Measurements from ENCODE around the gene TRPC4AP. TPM values are rescaled to one million over a fixed set of nuclear protein-coding genes. Genes with fewer than 3 reads are reported as not detected.
A peak's percentile ranks its signal among the peaks of the same experiment; 100 is the strongest.

TRPC4AP gene
- total and polyA plus RNA-seq, 2 donors, result 24.6 to 57.3 TPM

DNA sequence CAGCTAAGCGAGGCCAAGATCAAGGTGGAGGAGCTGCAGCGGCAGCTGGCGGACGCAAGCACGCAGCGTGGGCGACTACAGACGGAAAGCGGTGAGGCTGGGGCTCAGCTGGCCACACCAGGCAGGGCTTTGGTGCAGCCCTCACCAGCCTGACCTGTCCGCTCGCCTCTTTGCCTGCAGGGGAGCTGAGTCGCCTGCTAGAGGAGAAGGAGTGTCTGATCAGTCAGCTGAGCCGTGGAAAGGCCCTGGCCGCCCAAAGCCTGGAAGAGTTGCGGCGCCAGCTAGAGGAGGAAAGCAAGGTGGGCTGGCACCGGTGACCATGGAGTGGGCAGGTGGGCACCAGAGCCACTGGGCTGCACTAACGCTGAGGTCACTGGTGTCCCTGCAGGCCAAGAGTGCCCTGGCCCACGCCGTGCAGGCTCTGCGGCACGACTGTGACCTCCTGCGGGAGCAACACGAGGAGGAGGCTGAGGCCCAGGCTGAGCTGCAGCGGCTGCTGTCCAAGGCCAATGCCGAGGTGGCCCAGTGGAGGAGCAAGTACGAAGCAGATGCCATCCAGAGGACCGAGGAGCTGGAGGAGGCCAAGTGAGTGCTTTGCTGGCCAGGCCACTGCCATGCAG is 94.2 kb downstream of the TRPC4AP start:
- no peaks in the 10 kb centered on the region for H3K27me3 ChIP-seq (ENCODE audit: control insufficient read depth in 2 of 2, insufficient read depth in 1 of 2, low read length in 1 of 2)
- no peak for DNase-seq (ENCODE audit: low read depth in 6 of 9, low spot score in 9 of 9)
- H3K27ac ChIP-seq (ENCODE audit: low read depth in 1 of 2, low read length in 1 of 2), result no peak overlapping the region
- H3K4me1 ChIP-seq (ENCODE audit: control insufficient read depth in 2 of 2, insufficient read depth in 2 of 2, low read length in 2 of 2), result peaks cover 0 to 24% of the 10 kb centered on the region in 2 donors
- H3K4me3 ChIP-seq (ENCODE audit: low read length in 2 of 2), result no peak overlapping the region
- H3K9me3 ChIP-seq (ENCODE audit: control insufficient read depth in 2 of 2, insufficient read depth in 1 of 2, low read length in 1 of 2), result peaks cover 0 to 23% of the 10 kb centered on the region in 2 donors
- peaks cover 78 to 96% of the 10 kb centered on the region in 2 donors for H3K36me3 ChIP-seq (ENCODE audit: control insufficient read depth in 2 of 2, insufficient read depth in 2 of 2, low read length in 1 of 2)
- 95% methylated on average over 28 of the region's 28 CpGs for WGBS

DNA sequence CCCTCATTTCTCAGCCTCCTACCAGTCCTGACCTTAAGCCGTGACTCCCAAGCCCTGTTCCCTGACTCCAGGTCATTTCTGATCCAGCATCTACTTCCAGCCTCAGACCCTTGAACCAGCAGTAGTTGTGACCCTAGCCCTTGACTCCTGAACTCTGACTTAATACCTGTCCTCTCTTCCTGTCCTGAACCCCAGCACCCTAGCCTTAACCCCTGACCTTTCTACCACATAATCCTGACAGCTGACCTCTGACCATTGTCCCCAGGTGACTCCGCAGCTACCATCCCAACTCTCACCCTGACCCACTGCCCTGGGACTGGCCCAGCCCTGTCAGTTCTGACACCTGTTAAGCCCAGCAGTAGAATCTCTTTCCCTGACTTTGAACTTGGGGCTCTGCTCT is 94.8 kb downstream of the TRPC4AP start:
- peaks cover 76 to 96% of the 10 kb centered on the region in 2 donors for H3K36me3 ChIP-seq (ENCODE audit: control insufficient read depth in 2 of 2, insufficient read depth in 2 of 2, low read length in 1 of 2)
- peaks cover 0 to 24% of the 10 kb centered on the region in 2 donors for H3K4me1 ChIP-seq (ENCODE audit: control insufficient read depth in 2 of 2, insufficient read depth in 2 of 2, low read length in 2 of 2)
- no peak overlapping the region for H3K4me3 ChIP-seq (ENCODE audit: low read length in 2 of 2)
- H3K27me3 ChIP-seq (ENCODE audit: control insufficient read depth in 2 of 2, insufficient read depth in 1 of 2, low read length in 1 of 2), result no peaks in the 10 kb centered on the region
- H3K9me3 ChIP-seq (ENCODE audit: control insufficient read depth in 2 of 2, insufficient read depth in 1 of 2, low read length in 1 of 2), result peaks cover 0 to 24% of the 10 kb centered on the region in 2 donors
- DNase-seq (ENCODE audit: low read depth in 6 of 9, low spot score in 9 of 9), result no peak
- H3K27ac ChIP-seq (ENCODE audit: low read depth in 1 of 2, low read length in 1 of 2), result no peak overlapping the region
- WGBS, result 99% methylated on average over 2 of the region's 2 CpGs

DNA sequence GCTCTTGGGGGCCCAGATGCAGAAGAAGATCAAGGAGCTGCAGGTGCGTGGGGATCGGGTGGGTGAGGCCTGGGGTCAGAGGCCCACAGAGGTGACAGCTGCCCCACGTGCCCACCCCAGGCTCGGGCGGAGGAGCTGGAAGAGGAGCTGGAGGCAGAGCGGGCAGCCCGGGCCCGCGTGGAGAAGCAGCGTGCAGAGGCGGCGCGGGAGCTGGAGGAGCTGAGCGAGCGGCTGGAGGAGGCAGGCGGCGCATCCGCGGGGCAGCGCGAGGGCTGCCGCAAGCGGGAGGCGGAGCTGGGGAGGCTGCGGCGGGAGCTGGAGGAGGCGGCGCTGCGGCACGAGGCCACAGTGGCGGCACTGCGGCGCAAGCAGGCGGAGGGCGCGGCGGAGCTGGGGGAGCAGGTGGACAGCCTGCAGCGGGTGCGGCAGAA is 95.5 kb downstream of the TRPC4AP start:
- 89% methylated on average over 39 of the region's 39 CpGs for WGBS
- Histone ChIP-seq H3K4me1 (ENCODE audit: control insufficient read depth in 2 of 2, insufficient read depth in 2 of 2, low read length in 2 of 2) (peaks cover 0 to 24% of the 10 kb centered on the region in 2 donors), H3K27ac (ENCODE audit: low read depth in 1 of 2, low read length in 1 of 2) (peak overlapping the region in 1 of 2 donors; percentile 71), H3K4me3 (ENCODE audit: low read length in 2 of 2) (no peak overlapping the region), H3K27me3 (ENCODE audit: control insufficient read depth in 2 of 2, insufficient read depth in 1 of 2, low read length in 1 of 2) (no peaks in the 10 kb centered on the region), H3K9me3 (ENCODE audit: control insufficient read depth in 2 of 2, insufficient read depth in 1 of 2, low read length in 1 of 2) (peaks cover 0 to 24% of the 10 kb centered on the region in 2 donors), H3K36me3 (ENCODE audit: control insufficient read depth in 2 of 2, insufficient read depth in 2 of 2, low read length in 1 of 2) (peaks cover 69 to 92% of the 10 kb centered on the region in 2 donors)
- peak in 7 of 9 donors; percentile 30 to 81 (median 60) for DNase-seq (ENCODE audit: low read depth in 6 of 9, low spot score in 9 of 9)

DNA sequence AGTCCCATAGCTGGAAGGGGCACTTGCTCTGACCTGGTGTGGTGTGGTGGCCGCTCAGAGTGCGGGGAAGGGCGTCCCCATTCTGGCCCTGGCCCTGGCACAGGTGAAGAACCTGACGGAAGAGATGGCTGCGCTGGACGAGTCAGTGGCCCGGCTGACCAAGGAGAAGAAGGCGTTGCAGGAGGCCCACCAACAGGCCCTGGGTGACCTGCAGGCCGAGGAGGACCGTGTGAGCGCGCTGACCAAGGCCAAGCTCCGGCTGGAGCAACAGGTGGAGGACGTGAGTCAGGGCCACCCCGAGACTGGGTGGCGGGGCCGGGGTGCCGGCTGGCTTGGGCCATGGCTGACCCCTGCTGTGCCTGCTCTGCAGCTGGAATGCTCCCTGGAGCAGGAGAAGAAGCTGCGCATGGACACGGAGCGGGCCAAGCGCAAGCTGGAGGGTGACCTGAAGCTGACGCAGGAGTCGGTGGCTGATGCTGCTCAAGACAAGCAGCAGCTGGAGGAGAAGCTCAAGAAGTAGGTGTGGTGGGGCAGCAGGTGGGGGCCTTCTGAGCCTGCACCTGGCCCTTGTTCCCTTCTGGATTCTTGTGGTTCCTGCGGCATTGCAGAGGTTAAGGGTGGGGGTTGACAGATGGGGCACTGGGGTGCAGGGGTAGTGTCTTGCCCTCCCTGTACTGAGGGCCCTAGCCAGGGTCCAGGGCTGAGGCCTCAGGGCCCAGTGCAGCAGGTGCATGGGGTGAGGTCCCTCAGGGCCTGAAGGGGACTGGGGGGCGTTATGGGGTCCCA is 96.2 kb downstream of the TRPC4AP start:
- Histone ChIP-seq H3K27me3 (ENCODE audit: control insufficient read depth in 2 of 2, insufficient read depth in 1 of 2, low read length in 1 of 2) (no peaks in the 10 kb centered on the region), H3K36me3 (ENCODE audit: control insufficient read depth in 2 of 2, insufficient read depth in 2 of 2, low read length in 1 of 2) (peaks cover 62 to 88% of the 10 kb centered on the region in 2 donors), H3K4me3 (ENCODE audit: low read length in 2 of 2) (no peak overlapping the region), H3K9me3 (ENCODE audit: control insufficient read depth in 2 of 2, insufficient read depth in 1 of 2, low read length in 1 of 2) (peaks cover 0 to 24% of the 10 kb centered on the region in 2 donors), H3K4me1 (ENCODE audit: control insufficient read depth in 2 of 2, insufficient read depth in 2 of 2, low read length in 2 of 2) (peaks cover 0 to 24% of the 10 kb centered on the region in 2 donors), H3K27ac (ENCODE audit: low read depth in 1 of 2, low read length in 1 of 2) (peak overlapping the region in 1 of 2 donors; percentile 71)
- DNase-seq (ENCODE audit: low read depth in 6 of 9, low spot score in 9 of 9), result peak; percentile 34 to 87 (median 57)
- WGBS, result 97% methylated on average over 26 of the region's 26 CpGs

GRCh38 chr20:34995696-34996095 is 96.9 kb downstream of the TRPC4AP start:
- DNase-seq (ENCODE audit: low read depth in 6 of 9, low spot score in 9 of 9), result no peak
- H3K4me3 ChIP-seq (ENCODE audit: low read length in 2 of 2), result no peak overlapping the region
- H3K27ac ChIP-seq (ENCODE audit: low read depth in 1 of 2, low read length in 1 of 2), result no peak overlapping the region
- H3K4me1 ChIP-seq (ENCODE audit: control insufficient read depth in 2 of 2, insufficient read depth in 2 of 2, low read length in 2 of 2), result peaks cover 0 to 24% of the 10 kb centered on the region in 2 donors
- no peaks in the 10 kb centered on the region for H3K27me3 ChIP-seq (ENCODE audit: control insufficient read depth in 2 of 2, insufficient read depth in 1 of 2, low read length in 1 of 2)
- H3K36me3 ChIP-seq (ENCODE audit: control insufficient read depth in 2 of 2, insufficient read depth in 2 of 2, low read length in 1 of 2), result peaks cover 55 to 81% of the 10 kb centered on the region in 2 donors
- peaks cover 0 to 24% of the 10 kb centered on the region in 2 donors for H3K9me3 ChIP-seq (ENCODE audit: control insufficient read depth in 2 of 2, insufficient read depth in 1 of 2, low read length in 1 of 2)
- WGBS, result 90% methylated on average over 7 of the region's 7 CpGs

DNA sequence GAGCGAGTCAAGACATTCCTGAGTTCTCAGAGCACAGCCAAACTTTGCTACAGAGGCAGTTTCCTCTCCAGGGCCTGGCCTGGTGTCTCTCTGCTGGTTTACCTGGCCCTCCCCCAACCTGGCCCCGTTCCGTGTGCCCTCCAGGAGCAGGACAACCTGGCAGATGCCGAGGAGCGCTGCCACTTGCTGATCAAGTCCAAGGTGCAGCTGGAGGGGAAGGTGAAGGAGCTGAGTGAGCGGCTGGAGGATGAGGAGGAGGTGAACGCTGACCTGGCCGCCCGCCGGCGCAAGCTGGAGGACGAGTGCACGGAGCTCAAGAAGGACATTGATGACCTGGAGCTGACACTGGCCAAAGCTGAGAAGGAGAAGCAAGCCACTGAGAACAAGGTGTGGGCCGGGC is 97.4 kb downstream of the TRPC4AP start:
- peaks cover 50 to 78% of the 10 kb centered on the region in 2 donors for H3K36me3 ChIP-seq (ENCODE audit: control insufficient read depth in 2 of 2, insufficient read depth in 2 of 2, low read length in 1 of 2)
- DNase-seq (ENCODE audit: low read depth in 6 of 9, low spot score in 9 of 9), result no peak
- H3K9me3 ChIP-seq (ENCODE audit: control insufficient read depth in 2 of 2, insufficient read depth in 1 of 2, low read length in 1 of 2), result peaks cover 0 to 24% of the 10 kb centered on the region in 2 donors
- no peak overlapping the region for H3K4me3 ChIP-seq (ENCODE audit: low read length in 2 of 2)
- WGBS, result 98% methylated on average over 14 of the region's 14 CpGs
- H3K27me3 ChIP-seq (ENCODE audit: control insufficient read depth in 2 of 2, insufficient read depth in 1 of 2, low read length in 1 of 2), result no peaks in the 10 kb centered on the region
- H3K4me1 ChIP-seq (ENCODE audit: control insufficient read depth in 2 of 2, insufficient read depth in 2 of 2, low read length in 2 of 2), result peaks cover 0 to 24% of the 10 kb centered on the region in 2 donors
- no peak overlapping the region for H3K27ac ChIP-seq (ENCODE audit: low read depth in 1 of 2, low read length in 1 of 2)

DNA sequence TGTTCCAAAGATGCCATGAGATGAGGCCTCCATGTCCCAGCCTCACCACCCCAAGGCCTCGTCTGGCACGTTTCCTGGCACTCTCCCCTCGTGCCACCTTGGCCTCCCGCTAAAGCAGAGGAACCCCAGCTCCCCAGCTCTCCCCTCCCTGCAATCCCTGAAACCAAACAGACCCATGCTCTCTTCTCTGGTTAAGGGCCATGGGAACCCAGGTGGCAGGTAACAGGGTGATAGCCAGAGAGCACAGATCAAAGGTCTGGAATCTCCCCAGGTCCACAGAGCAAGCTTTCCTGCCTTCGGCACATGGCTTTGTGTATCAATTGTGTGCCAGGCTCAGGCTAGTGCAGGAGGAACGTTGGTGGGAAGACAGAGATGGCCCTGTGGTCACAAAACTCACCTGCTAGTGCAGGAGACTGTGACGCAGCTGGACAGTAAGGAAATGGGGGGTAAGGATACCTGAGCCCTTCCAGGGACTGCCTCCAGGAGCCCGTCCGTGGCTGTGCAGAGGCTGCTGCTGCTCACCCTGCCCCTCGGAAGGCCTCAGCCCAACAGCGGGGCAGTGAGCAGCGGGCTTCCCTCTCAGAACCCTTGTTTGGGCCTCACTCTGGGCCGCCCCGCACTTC is 98.0 kb downstream of the TRPC4AP start:
- 91% methylated on average over 14 of the region's 14 CpGs for WGBS
- Histone ChIP-seq H3K4me1 (ENCODE audit: control insufficient read depth in 2 of 2, insufficient read depth in 2 of 2, low read length in 2 of 2) (peaks cover 0 to 24% of the 10 kb centered on the region in 2 donors), H3K9me3 (ENCODE audit: control insufficient read depth in 2 of 2, insufficient read depth in 1 of 2, low read length in 1 of 2) (peaks cover 0 to 24% of the 10 kb centered on the region in 2 donors), H3K36me3 (ENCODE audit: control insufficient read depth in 2 of 2, insufficient read depth in 2 of 2, low read length in 1 of 2) (peaks cover 45 to 74% of the 10 kb centered on the region in 2 donors), H3K27me3 (ENCODE audit: control insufficient read depth in 2 of 2, insufficient read depth in 1 of 2, low read length in 1 of 2) (no peaks in the 10 kb centered on the region), H3K4me3 (ENCODE audit: low read length in 2 of 2) (no peak overlapping the region), H3K27ac (ENCODE audit: low read depth in 1 of 2, low read length in 1 of 2) (no peak overlapping the region)
- no peak for DNase-seq (ENCODE audit: low read depth in 6 of 9, low spot score in 9 of 9)

DNA sequence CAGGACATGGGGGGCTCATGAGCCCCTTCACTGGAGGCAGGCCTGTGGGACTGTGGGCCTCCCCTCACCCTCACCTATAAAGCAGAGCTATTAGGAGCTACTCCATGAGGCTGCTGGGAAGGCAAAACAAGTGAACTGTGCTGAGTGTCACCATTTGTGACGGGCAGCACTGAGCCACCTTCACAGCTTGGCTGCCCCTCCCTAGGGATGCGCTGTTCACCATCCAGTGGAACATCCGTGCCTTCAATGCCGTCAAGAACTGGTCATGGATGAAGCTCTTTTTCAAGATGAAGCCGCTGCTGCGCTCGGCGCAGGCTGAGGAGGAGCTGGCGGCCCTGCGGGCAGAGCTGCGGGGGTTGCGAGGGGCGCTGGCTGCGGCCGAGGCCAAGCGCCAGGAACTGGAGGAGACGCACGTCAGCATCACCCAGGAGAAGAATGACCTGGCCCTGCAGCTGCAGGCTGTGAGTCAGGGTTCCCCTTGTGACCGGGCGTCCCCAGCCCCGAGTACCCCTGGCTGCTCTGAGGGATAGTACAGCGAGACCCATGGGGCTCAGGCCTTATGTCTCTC is 98.6 kb downstream of the TRPC4AP start:
- peaks cover 40 to 69% of the 10 kb centered on the region in 2 donors for H3K36me3 ChIP-seq (ENCODE audit: control insufficient read depth in 2 of 2, insufficient read depth in 2 of 2, low read length in 1 of 2)
- H3K27ac ChIP-seq (ENCODE audit: low read depth in 1 of 2, low read length in 1 of 2), result no peak overlapping the region
- H3K4me1 ChIP-seq (ENCODE audit: control insufficient read depth in 2 of 2, insufficient read depth in 2 of 2, low read length in 2 of 2), result peaks cover 0 to 24% of the 10 kb centered on the region in 2 donors
- 98% methylated on average over 22 of the region's 22 CpGs for WGBS
- H3K4me3 ChIP-seq (ENCODE audit: low read length in 2 of 2), result no peak overlapping the region
- no peak for DNase-seq (ENCODE audit: low read depth in 6 of 9, low spot score in 9 of 9)
- no peaks in the 10 kb centered on the region for H3K27me3 ChIP-seq (ENCODE audit: control insufficient read depth in 2 of 2, insufficient read depth in 1 of 2, low read length in 1 of 2)
- peaks cover 0 to 24% of the 10 kb centered on the region in 2 donors for H3K9me3 ChIP-seq (ENCODE audit: control insufficient read depth in 2 of 2, insufficient read depth in 1 of 2, low read length in 1 of 2)

All from thymus (tissue), 11 donors.